ENCODE data around the gene OR4C5.
"Not testable (repeated sequence)": the region's sequence is repeated elsewhere in the genome, so short reads cannot be mapped to it uniquely, and the experiment has no call there.

DNA sequence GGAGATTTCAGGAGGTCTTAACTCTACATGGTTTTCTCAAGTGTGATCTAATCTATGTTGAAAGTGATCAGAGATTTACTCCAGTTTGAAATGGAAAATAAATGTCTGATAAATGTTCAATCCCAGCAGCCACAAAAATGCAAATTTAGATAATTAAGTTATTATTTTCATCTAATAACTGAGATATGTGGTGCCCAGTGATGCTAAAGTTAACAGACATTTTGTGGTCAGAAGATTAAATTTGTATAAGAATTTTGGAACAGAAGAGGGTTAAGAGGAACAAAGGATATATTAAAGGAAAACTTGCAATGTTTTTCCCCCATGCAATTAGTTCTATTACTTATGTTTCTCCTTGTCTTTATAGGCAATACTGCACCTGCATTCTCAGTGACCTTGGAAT lies 41.6 kb downstream of the OR4C5 start, which contains the start of gene OR4C3:
- TF ChIP-seq POLR2A (IDR thresholded peaks at IDR 0.05): not testable (repeated sequence)
- TF ChIP-seq, protein P1, sequence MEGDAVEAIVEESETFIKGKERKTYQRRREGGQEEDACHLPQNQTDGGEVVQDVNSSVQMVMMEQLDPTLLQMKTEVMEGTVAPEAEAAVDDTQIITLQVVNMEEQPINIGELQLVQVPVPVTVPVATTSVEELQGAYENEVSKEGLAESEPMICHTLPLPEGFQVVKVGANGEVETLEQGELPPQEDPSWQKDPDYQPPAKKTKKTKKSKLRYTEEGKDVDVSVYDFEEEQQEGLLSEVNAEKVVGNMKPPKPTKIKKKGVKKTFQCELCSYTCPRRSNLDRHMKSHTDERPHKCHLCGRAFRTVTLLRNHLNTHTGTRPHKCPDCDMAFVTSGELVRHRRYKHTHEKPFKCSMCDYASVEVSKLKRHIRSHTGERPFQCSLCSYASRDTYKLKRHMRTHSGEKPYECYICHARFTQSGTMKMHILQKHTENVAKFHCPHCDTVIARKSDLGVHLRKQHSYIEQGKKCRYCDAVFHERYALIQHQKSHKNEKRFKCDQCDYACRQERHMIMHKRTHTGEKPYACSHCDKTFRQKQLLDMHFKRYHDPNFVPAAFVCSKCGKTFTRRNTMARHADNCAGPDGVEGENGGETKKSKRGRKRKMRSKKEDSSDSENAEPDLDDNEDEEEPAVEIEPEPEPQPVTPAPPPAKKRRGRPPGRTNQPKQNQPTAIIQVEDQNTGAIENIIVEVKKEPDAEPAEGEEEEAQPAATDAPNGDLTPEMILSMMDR (IDR thresholded peaks at IDR 0.05): not testable (repeated sequence)
